ENCODE data around the gene CCL14.
A peak's percentile ranks its signal among the peaks of the same experiment; 100 is the strongest.

DNA sequence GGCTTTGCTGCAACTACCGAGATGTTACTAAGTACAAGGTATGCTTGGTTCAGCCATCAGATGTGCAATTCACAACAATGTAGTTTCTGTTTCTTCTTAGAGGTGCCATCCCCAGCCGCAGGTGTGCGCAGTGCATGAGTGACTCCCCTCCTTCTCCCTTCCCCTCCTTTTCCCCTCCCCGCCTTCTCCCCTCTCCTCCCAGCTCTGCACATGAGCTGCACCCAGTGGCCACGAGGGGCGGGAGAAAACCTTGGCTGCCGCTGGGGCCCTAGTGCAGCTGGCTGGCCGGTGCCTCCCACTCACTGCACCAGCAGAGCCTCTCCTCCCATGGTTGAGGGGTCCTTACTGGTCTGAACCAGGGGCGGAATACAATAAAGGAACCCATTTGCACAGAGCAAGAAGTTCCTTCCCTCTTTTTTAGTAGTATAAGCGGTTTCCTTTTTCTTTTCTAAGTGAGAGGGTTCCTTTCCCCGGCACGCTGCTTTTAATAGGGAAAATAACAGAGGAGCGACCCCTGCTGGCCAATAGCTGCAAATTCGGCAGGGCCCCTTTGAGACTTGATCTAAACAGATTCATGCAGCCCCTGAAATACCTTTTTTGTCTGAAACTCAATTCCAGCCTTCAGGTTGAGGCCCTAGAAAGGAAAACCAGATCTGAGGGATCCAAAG lies 22.6 kb upstream of the CCL14 start:
- TF ChIP-seq JUND (IDR thresholded peaks at IDR 0.05; ENCODE audit: low read length) (no peak), EZH2 (IDR thresholded peaks at IDR 0.05; ENCODE audit: low read depth, low read length, severe bottlenecking) (no peak), POU5F1 (IDR thresholded peaks at IDR 0.05; ENCODE audit: low read depth, low read length) (no peak), CTBP2 (IDR thresholded peaks at IDR 0.05; ENCODE audit: borderline replicate concordance, insufficient read depth, insufficient read length, low read length) (no peak), BRCA1 (IDR thresholded peaks at IDR 0.05; ENCODE audit: low read depth, low read length) (no peak), POLR2A (IDR thresholded peaks at IDR 0.05; ENCODE audit: control extremely low read depth in 1 of 2, low read depth in 2 of 2, low read length in 2 of 2) (no peak), GTF2F1 (IDR thresholded peaks at IDR 0.05; ENCODE audit: borderline replicate concordance, low read depth, low read length) (no peak), POLR2AphosphoS5 (IDR thresholded peaks at IDR 0.05; ENCODE audit: low read depth, low read length) (no peak)
- TF ChIP-seq, protein P1, sequence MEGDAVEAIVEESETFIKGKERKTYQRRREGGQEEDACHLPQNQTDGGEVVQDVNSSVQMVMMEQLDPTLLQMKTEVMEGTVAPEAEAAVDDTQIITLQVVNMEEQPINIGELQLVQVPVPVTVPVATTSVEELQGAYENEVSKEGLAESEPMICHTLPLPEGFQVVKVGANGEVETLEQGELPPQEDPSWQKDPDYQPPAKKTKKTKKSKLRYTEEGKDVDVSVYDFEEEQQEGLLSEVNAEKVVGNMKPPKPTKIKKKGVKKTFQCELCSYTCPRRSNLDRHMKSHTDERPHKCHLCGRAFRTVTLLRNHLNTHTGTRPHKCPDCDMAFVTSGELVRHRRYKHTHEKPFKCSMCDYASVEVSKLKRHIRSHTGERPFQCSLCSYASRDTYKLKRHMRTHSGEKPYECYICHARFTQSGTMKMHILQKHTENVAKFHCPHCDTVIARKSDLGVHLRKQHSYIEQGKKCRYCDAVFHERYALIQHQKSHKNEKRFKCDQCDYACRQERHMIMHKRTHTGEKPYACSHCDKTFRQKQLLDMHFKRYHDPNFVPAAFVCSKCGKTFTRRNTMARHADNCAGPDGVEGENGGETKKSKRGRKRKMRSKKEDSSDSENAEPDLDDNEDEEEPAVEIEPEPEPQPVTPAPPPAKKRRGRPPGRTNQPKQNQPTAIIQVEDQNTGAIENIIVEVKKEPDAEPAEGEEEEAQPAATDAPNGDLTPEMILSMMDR (IDR thresholded peaks at IDR 0.05; ENCODE audit: control extremely low read depth in 1 of 3, insufficient read depth in 1 of 3, low read depth in 1 of 3, low read length in 3 of 3): peak; percentile 23 to 38 (median 32); a peak in 3 of 4 replicates
